Activated T-cell treated with anti-CD3 and anti-CD28 coated beads, Interleukin-2, amount 50 U/mL, for 72 hours (primary cell): ENCODE data around the gene TNNT3. TPM values are rescaled to one million over a fixed set of nuclear protein-coding genes. Genes with fewer than 3 reads are reported as not detected.
"Not testable (repeated sequence)": the region's sequence is repeated elsewhere in the genome, so short reads cannot be mapped to it uniquely, and the experiment has no call there.

ENCODE experiments used
- ATAC-seq, 2 donors: fragments of 150-1000 bp; cut with Tn5 transposase; replicated peaks in 1 of 2; 2 replicates each; pipeline ENCODE4 v1.10.0; 2021; ENCODE audit warnings: moderate library complexity in 2 of 2, mild to moderate bottlenecking in 1 of 2
- DNase-seq, 2 donors: peaks; one replicate each; pipeline ENCODE4 v3.0.0; 2021 to 2022; ENCODE audit warnings: mixed read lengths in 1 of 2
- H3K27ac Mint-ChIP-seq: one replicate; pipeline ENCODE4 v1.8.0; 2022; ENCODE audit warnings: mild to moderate bottlenecking, moderate library complexity, mixed read lengths
- H3K27me3 Mint-ChIP-seq: one replicate; pipeline ENCODE4 v1.8.0; 2022; ENCODE audit warnings: low read depth, mixed read lengths
- H3K36me3 Mint-ChIP-seq, 2 donors: one replicate each; pipeline ENCODE4 v1.8.0; 2022; ENCODE audit warnings: mixed read lengths in 2 of 2, mild to moderate bottlenecking in 1 of 2; ENCODE audit not compliant: insufficient read depth in 2 of 2
- H3K4me1 Mint-ChIP-seq: one replicate; pipeline ENCODE4 v1.8.0; 2022; ENCODE audit warnings: low read depth, mixed read lengths
- H3K4me3 Mint-ChIP-seq, 2 donors: one replicate each; pipeline ENCODE4 v1.8.0; 2022; ENCODE audit warnings: mild to moderate bottlenecking in 2 of 2, mixed read lengths in 2 of 2, moderate library complexity in 2 of 2
- H3K9me3 Mint-ChIP-seq, 2 donors: one replicate each; pipeline ENCODE4 v1.8.0; 2022; ENCODE audit warnings: mixed read lengths in 2 of 2
- total RNA-seq, 2 donors: library from RNA; stranded (reverse); gene quantifications; one replicate each; pipeline ENCODE4 v1.2.3, GENCODE V29; 2022

Gene TNNT3
- 10 to 100 TPM in 1 of 2 donors, 1 to 10 TPM in 1; 5.6 to 15.5 TPM for total RNA-seq

- no peak for DNase-seq
- Mint-ChIP-seq H3K4me1 (peaks cover 18% of the 10 kb centered on the region), H3K9me3 (peaks cover 7% of the 10 kb centered on the region in 2 donors), H3K36me3 (peaks cover 3 to 7% of the 10 kb centered on the region in 2 donors), H3K27ac (no peak within 1 kb of the TSS), H3K4me3 (no peak within 1 kb of the TSS), H3K27me3 (peaks cover 2% of the 10 kb centered on the region)
- no peak for ATAC-seq
These were observed at the start of gene TNNT3 for GRCh38 chr11:1919391-1920127. TNNT3 (plus strand) TSS chr11:1919703; CDS start chr11:1922875, 3,172 bp downstream.

- no peak overlapping the region for H3K27ac Mint-ChIP-seq
- H3K36me3 Mint-ChIP-seq = peaks cover 1 to 2% of the 10 kb centered on the region in 2 donors
- no peaks in the 10 kb centered on the region for H3K9me3 Mint-ChIP-seq
- H3K27me3 Mint-ChIP-seq = no peaks in the 10 kb centered on the region
- peaks cover 30% of the 10 kb centered on the region for H3K4me1 Mint-ChIP-seq
- ATAC-seq (peak in 1 of 2 donors; percentile 7), DNase-seq (no peak)
- peak overlapping the region; percentile 33 to 48 for H3K4me3 Mint-ChIP-seq
These were observed 49.2 kb upstream of the TNNT3 start for GRCh38 chr11:1870326-1870696.

GRCh38 chr11:1870721-1871466, 48.6 kb upstream of the TNNT3 start:
- Mint-ChIP-seq H3K27me3 (no peaks in the 10 kb centered on the region), H3K36me3 (peaks cover 1 to 2% of the 10 kb centered on the region in 2 donors), H3K4me3 (peak overlapping the region; percentile 33 to 48), H3K4me1 (peaks cover 30% of the 10 kb centered on the region), H3K9me3 (no peaks in the 10 kb centered on the region), H3K27ac (peak overlapping the region; percentile 36)
- ATAC-seq = peak; percentile 53 to 54
- DNase-seq = no peak

- H3K9me3 Mint-ChIP-seq = no peaks in the 10 kb centered on the region
- no peaks in the 10 kb centered on the region for H3K27me3 Mint-ChIP-seq
- H3K36me3 Mint-ChIP-seq = peaks cover 1 to 2% of the 10 kb centered on the region in 2 donors
- ATAC-seq = no peak
- no peak overlapping the region for H3K27ac Mint-ChIP-seq
- DNase-seq = no peak
- peaks cover 30% of the 10 kb centered on the region for H3K4me1 Mint-ChIP-seq
- H3K4me3 Mint-ChIP-seq = no peak overlapping the region
These were observed 48.0 kb upstream of the TNNT3 start for GRCh38 chr11:1871531-1871930.

GRCh38 chr11:1872267-1872985, 47.1 kb upstream of the TNNT3 start:
- Mint-ChIP-seq H3K36me3 (peaks cover 1 to 2% of the 10 kb centered on the region in 2 donors), H3K9me3 (no peaks in the 10 kb centered on the region), H3K4me1 (peaks cover 30% of the 10 kb centered on the region), H3K27ac (no peak overlapping the region), H3K4me3 (no peak overlapping the region), H3K27me3 (no peaks in the 10 kb centered on the region)
- ATAC-seq = no peak
- no peak for DNase-seq

GRCh38 chr11:1873048-1873812, 46.3 kb upstream of the TNNT3 start:
- Mint-ChIP-seq H3K36me3 (peaks cover 1 to 2% of the 10 kb centered on the region in 2 donors), H3K9me3 (no peaks in the 10 kb centered on the region), H3K4me1 (peaks cover 30% of the 10 kb centered on the region), H3K27me3 (no peaks in the 10 kb centered on the region), H3K4me3 (no peak overlapping the region), H3K27ac (no peak overlapping the region)
- ATAC-seq (no peak), DNase-seq (no peak)

- not testable (repeated sequence) for H3K27ac Mint-ChIP-seq, H3K9me3 Mint-ChIP-seq, DNase-seq, H3K27me3 Mint-ChIP-seq, H3K36me3 Mint-ChIP-seq, H3K4me3 Mint-ChIP-seq, ATAC-seq
- peaks cover 30% of the 10 kb centered on the region for H3K4me1 Mint-ChIP-seq
These were observed 45.7 kb upstream of the TNNT3 start for GRCh38 chr11:1873813-1874150.

- H3K4me1 Mint-ChIP-seq = peaks cover 22% of the 10 kb centered on the region
- H3K36me3 Mint-ChIP-seq, ATAC-seq, H3K4me3 Mint-ChIP-seq, H3K27me3 Mint-ChIP-seq, H3K27ac Mint-ChIP-seq, H3K9me3 Mint-ChIP-seq: not testable (repeated sequence)
- peak in 1 of 2 donors; percentile 0 for DNase-seq
These were observed 44.9 kb upstream of the TNNT3 start for GRCh38 chr11:1874441-1875092.

- H3K4me3 Mint-ChIP-seq = no peak overlapping the region
- DNase-seq (peak in 1 of 2 donors; percentile 1), ATAC-seq (no peak)
- no peaks in the 10 kb centered on the region for H3K9me3 Mint-ChIP-seq
- no peak overlapping the region for H3K27ac Mint-ChIP-seq
- no peaks in the 10 kb centered on the region for H3K36me3 Mint-ChIP-seq
- peaks cover 18% of the 10 kb centered on the region for H3K4me1 Mint-ChIP-seq
- no peaks in the 10 kb centered on the region for H3K27me3 Mint-ChIP-seq
These were observed 44.2 kb upstream of the TNNT3 start for GRCh38 chr11:1875093-1875850.

GRCh38 chr11:1875851-1876301, 43.6 kb upstream of the TNNT3 start:
- peaks cover 12% of the 10 kb centered on the region for H3K4me1 Mint-ChIP-seq
- not testable (repeated sequence) for DNase-seq, H3K27me3 Mint-ChIP-seq, ATAC-seq, H3K9me3 Mint-ChIP-seq, H3K4me3 Mint-ChIP-seq, H3K27ac Mint-ChIP-seq, H3K36me3 Mint-ChIP-seq

- H3K27me3 Mint-ChIP-seq = no peaks in the 10 kb centered on the region
- peaks cover 9% of the 10 kb centered on the region for H3K4me1 Mint-ChIP-seq
- H3K9me3 Mint-ChIP-seq = no peaks in the 10 kb centered on the region
- H3K27ac Mint-ChIP-seq = no peak overlapping the region
- DNase-seq = peak in 1 of 2 donors; percentile 42
- H3K36me3 Mint-ChIP-seq = no peaks in the 10 kb centered on the region
- no peak overlapping the region for H3K4me3 Mint-ChIP-seq
- no peak for ATAC-seq
These were observed 43.0 kb upstream of the TNNT3 start for GRCh38 chr11:1876361-1877063.
